HuH-7 (cell line): ENCODE data around the gene ZSWIM5.
A peak's percentile ranks its signal among the peaks of the same experiment; 100 is the strongest.
"Not testable (repeated sequence)": the region's sequence is repeated elsewhere in the genome, so short reads cannot be mapped to it uniquely, and the experiment has no call there.

Experiments used
- DNase-seq: peaks from one replicate; pipeline ENCODE4 v3.0.0; 2011; ENCODE audit warnings: low spot score

ZSWIM5 gene

DNA sequence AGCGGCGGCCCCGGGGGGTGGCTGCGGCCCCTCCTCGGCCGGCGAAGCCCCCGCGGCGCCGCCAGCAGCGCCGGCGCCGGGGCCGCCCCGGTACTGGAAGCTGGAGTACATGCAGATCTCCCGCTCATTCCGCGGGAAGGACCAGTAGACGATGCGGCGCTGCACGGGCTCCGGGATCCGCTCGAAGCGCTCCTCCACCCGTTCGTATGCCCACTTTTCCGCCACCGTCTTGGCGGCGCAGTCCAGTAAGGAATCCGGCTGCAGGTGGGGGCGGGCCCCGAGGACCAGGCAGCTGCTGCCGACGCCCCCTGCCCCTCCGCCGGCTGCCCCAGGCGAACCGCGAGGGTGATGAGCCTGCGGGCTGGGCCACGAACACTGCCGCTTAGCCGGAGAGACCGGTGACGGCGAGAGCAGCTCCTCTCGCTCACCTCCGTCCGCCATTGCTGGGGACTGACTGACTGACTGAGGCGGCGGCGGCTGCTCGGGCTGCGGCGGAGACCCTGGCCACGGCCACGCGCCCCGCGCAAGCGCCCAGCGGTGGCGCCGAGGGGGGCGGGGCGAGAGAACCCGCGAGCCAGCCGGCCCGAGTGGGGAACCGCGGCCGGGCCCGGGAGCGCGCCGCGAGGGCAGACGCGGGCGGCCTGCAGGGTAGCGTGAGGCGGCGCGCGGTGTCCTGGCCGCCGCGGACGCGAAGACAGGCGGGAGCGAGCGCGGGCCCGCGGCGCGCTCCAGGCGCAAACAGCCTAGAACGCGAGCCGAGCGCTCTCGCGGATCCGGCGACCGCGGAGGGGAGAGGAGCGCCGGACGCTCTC is at the start of gene ZSWIM5:
Gene ZSWIM5, minus strand, starts transcription at position 696 of the 812 bp plus-strand sequence. Its CDS starts 255 bp downstream, at position 441.
- DNase-seq: peak; percentile 72

DNA sequence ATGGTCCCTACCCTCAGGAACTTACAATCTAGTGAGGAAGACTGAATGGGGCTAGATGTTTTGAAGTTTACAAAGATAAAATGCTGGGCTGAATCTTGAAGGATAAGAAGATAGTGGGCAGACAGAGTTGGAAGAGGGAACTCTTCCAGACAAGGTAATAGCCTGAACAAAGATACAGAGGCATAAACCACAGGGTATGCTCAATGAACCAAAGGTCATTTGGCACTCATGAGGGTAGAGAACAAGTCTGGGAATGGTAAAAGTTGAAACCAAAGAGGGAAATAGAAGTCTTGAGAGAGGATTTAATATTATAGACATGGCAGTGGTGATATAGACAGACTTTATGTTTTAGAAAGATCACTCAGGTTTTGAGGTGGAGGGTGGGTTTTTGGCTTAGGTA is 48.1 kb upstream of the ZSWIM5 start:
- DNase-seq: no peak

- DNase-seq: no peak
Observed at GRCh38 chr1:45250544-45250943, 44.1 kb upstream of the ZSWIM5 start.

- DNase-seq: not testable (repeated sequence)
Observed at GRCh38 chr1:45248004-45248403, 41.6 kb upstream of the ZSWIM5 start.

DNA sequence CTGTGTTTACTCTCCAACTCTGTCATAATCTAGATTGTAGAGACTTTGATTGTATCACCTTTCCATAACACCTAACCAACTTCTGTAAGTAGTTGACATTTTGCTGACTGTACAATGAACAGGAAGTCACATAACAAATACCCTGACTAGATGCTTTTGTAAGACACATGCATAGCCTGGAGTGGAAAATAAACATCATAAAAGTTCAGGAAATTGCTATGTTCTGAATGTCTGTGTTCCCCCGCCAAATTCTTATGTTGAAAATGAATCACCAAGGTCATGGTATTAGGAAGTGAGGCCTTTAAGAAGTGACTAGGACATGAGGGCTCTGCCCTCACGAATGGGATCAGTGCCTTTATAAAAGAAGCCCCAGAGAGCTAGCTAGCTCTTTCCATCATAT is 40.4 kb upstream of the ZSWIM5 start:
- no peak for DNase-seq

DNA sequence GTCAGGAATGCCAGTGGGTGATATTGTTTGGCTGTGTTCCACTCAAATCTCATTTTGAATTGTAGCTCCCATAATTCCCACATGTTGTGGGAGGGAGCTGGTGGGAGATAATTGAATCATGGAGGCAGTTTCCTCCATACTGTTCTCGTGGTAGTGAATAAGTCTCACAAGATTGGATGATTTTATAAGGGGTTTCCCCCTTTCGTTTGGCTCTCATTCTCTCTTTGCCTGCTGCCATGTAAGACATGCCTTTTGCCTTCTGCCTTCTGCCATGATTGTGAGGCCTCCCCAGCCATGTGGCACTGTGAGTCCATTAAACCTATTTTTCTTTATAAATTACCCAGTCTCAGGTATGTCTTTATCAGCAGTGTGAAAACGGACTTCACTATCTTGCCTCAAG is 40.0 kb upstream of the ZSWIM5 start:
- DNase-seq: not testable (repeated sequence)

- no peak for DNase-seq
Observed at GRCh38 chr1:45244660-45245059, 38.3 kb upstream of the ZSWIM5 start.

DNA sequence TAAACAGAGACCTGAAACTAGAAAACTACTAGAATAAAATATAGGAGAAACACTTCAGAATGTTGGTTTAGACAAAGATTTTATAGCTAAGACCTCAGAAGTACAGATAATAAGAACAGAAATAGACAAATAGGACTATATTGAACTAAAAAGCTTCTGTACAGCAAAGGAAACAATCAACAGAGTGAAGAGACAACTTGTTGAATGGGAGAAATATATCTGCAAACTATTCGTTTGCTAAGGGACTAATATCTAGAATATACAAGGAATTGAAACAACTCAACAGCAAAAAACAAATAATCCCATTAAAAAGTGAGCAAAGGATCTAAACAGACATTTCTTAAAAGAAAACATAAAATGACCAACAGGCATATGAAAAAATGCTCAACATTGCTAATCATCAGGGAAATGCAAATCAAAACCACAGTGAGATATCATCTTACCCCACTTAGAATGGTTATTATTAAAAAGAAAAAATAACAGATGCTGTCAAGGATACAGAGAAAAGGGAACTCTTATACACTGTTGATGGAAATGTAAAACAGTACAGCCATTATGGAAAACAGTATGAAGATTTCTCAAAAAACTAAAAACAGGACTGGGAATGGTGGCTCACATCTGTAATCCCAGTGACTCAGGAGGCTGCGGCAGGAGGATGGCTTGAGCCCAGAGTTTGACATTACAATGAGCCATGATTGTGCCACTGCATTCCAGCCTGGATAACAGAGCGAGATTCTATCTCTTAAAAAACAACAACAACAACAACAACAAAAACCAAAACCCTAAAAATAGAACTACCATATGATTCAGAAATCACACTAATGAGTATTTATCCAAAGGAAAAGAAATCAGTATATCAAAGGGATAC is 37.3 kb upstream of the ZSWIM5 start:
- no peak for DNase-seq

DNA sequence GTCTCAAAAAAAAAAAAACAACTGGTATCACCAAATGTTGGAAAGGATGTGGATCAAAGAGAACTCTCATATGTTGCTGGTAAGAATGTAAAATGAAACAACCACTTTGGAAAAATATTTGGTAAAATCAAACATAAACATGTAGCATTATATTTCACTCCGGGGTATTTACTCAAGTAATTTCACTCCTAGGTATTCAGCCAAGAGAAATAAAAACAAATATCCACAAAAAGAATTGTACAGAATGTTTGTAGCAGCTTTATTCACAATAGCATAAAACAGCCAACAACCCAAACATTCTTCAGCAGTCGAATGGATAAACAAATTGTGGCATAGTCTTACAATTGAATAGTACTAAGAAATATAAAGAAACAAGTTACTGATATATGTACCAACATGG is 32.4 kb upstream of the ZSWIM5 start:
- no peak for DNase-seq

DNA sequence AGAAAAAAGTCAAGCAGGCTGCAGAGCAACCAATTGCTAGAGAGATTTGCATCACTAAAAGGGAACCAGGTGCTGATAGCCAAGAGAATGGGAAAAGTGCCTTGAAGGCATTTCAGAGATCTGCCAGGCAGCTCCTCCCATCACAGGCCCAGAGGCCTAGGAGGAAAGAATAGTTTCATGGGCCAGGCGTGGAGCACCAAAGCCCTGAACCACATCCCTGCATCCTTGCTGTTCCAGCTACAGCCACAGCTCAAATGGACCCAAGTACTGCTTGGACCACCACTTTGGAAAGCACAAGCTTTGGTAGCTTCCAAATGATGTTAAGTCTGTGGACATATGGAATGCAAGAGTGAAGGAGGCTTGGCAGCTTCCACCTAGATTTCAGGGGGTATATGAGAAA is 29.7 kb upstream of the ZSWIM5 start:
- DNase-seq: no peak

GRCh38 chr1:45230537-45230936 is 24.1 kb upstream of the ZSWIM5 start:
- peak; percentile 34 for DNase-seq

DNA sequence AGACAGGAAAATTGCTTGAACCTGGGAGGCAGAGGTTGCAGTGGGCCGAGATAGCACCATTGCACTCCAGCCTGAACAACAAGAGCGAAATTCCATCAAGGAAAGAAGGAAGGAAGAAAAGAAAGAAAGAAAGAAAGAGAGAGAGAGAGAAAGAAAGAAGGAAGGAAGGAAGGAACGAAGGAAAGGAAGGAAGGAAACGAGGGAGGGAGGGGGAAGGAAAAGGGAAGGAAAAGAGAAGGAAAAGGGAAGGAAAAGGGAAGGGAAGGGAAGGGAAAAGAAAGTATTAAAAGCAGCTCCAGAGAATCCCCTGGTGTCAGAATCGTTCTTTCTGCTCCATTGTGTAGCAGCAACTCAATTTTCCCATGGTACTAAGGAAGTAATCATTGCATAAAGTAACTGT is 19.2 kb upstream of the ZSWIM5 start:
- DNase-seq: no peak

GRCh38 chr1:45223710-45224109 is 17.3 kb upstream of the ZSWIM5 start:
- not testable (repeated sequence) for DNase-seq

GRCh38 chr1:45221716-45222115 is 15.3 kb upstream of the ZSWIM5 start:
- no peak for DNase-seq

GRCh38 chr1:45216861-45217260 is 10.5 kb upstream of the ZSWIM5 start:
- no peak for DNase-seq

GRCh38 chr1:45216200-45216541 is 9.8 kb upstream of the ZSWIM5 start:
- no peak for DNase-seq

DNA sequence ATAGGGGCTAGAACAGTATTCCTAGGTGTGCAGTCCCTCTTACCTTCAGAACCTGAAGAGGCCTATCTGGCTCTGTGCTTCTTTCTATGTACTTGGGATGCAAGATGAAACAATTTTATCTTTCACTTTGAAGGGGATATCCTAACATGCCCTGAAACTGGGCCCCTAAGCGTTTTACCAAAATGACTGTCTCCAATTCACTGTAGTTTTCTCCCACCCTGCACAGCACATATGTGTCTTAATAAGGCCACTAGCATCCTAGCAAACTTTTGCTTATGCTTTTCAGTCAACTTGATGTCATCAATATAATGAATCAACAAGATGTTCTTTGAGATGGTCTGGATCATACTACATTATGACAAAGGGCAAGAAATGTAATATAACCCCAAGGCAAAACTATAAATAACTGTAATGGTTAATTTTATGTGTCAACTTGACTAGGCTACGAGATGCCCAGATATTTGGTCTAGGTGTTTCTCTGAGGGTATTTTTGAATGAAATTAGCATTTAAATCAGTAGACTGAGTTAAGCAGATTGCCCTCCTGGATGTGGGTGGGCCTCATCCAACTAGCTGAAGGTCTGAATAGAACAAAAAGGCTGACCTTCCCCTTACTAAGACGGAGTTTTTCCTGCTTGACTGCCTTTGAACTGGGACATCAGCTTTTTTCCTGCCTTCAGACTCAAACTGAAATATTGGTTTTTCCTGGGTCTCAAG is 9.2 kb upstream of the ZSWIM5 start:
- DNase-seq: no peak

DNA sequence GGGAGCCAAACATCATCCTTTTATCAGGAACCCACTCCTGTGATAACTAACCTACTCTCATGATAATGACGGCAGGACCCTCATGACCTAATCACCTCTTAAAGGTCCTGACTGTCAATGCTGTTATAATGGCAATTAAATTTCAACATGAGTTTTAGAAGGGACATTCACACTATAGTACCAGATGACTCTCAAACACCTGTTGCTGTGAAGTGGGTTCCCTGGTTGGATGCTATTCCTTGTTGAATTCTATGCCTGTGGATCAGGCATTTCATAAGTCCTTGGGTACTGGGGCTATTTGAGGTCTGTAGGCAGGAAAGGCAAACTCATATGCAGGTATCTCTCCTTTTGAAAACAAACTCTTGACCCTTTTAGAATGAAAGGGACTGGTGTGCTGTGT is 7.5 kb upstream of the ZSWIM5 start:
- no peak for DNase-seq

DNA sequence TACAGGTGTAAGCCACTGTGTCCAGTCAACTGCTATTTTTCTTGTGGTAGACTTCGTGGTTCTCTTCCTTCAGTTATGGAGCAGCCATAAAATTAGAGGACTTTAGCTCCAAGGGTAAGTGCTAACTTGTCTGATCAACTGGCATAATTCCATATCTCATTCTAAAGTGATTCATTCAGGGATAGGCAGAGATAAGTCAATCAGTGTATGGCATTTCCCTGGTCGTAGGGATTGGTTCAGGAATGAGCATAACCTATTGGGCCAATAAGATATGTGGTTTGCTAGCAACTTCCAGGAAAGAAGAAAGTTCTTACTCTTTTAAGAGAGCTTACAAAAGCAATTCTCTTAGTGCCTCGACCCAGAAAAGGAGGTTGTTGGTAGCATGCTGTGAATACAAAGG is 4.7 kb upstream of the ZSWIM5 start:
- no peak for DNase-seq

DNA sequence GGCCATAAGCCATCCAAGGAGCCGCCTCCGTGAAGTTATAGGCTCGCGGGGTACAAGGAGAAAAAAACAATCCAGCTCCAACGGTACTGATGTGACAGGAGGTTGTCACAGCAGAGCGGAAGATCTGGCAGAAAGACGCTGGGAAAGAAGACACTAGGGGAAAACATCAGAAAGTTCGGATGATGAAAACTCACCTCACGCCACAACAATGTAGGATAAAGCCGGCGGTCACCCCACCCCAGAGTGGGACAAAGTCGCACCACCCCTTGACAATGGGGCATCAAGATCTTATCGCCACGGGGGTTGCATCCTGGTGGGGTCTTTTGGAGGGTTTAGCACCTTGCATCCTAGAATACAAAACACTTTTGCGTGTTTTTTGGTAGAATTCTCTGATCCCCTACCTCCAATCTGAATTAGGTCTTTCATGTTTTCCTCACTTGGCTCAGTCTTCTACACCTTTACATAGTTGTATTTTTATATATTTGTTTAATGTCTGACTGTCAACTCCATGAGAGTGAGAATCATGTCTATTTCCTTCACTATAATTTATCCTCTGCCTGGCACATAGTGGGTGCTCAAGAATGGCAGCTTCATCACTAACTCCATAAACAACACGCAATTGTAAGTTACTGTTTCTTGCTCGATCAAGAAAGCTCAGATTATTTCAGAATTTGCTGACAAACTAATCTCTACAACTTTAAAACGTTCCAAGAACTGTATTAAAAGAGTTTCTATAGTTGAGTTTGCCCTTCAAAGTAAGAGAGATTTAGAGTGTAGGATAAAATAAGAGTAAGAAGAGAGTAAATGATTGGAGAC is 611 bp upstream of the ZSWIM5 start:
- DNase-seq: peak; percentile 30

GRCh38 chr1:45205011-45205909 is 1.1 kb downstream of the ZSWIM5 start:
- peak; percentile 69 for DNase-seq
